Caco-2 (cell line): ENCODE measurements around the gene TRIO. TPM values are rescaled to one million over a fixed set of nuclear protein-coding genes. Genes with fewer than 3 reads are reported as not detected.

Experiments
- BruUV-seq: library from RNA; stranded (reverse); fragments of 400-500 nt; replicated peaks from 2 replicates; lab custom pipeline; 2021; lab: Mats Ljungman, UMichigan
- CTCF ChIA-PET: fragments of 300-600 bp; sonication (Branson Sonifier 250); formaldehyde crosslinking; loops from one replicate; lab custom pipeline; 2022; ENCODE audit warnings: antibody characterized with exemption; lab: Charles Lee
- POLR2A ChIA-PET: fragments of 300-600 bp; sonication (Branson Sonifier 250); formaldehyde crosslinking; loops from one replicate; lab custom pipeline; 2022; ENCODE audit warnings: antibody characterized with exemption; lab: Charles Lee
- DNase-seq, 2 experiments: peaks; one replicate each; pipeline versions ENCODE4 v3.0.0 to v3.0.0-alpha.2; 2020 to 2022
- H3K27me3 ChIP-seq: replicated peaks from 2 replicates; pipeline ENCODE4 v1.6.0; 2011; ENCODE audit warnings: low read length; ENCODE audit not compliant: control insufficient read depth, insufficient read depth
- H3K36me3 ChIP-seq: 2 replicates; pipeline ENCODE4 v1.5.1; 2011; ENCODE audit warnings: low read length; ENCODE audit not compliant: control insufficient read depth, insufficient read depth
- H3K4me1 ChIP-seq: fragments of 250-450 bp; sonication (Bioruptor Pico); 2 replicates; pipeline ENCODE4 v1.5.1; 2020; ENCODE audit warnings: mild to moderate bottlenecking
- H3K4me3 ChIP-seq: 2 replicates; pipeline ENCODE4 v1.5.1; 2011; ENCODE audit warnings: low read depth, mild to moderate bottlenecking, control low read depth, low read length
- H3K9me3 ChIP-seq: fragments of 250-450 bp; sonication (Bioruptor Pico); 2 replicates; pipeline ENCODE4 v1.5.1; 2020; ENCODE audit warnings: mild to moderate bottlenecking, moderate library complexity
- H3K27ac Mint-ChIP-seq: one replicate; pipeline ENCODE4 v1.8.0; 2022; ENCODE audit warnings: mixed read lengths; ENCODE audit not compliant: unreplicated experiment
- H3K27me3 Mint-ChIP-seq: one replicate; pipeline ENCODE4 v1.8.0; 2022; ENCODE audit warnings: mixed read lengths; ENCODE audit not compliant: insufficient read depth, unreplicated experiment
- H3K36me3 Mint-ChIP-seq: one replicate; pipeline ENCODE4 v1.8.0; 2022; ENCODE audit warnings: mild to moderate bottlenecking, mixed read lengths; ENCODE audit not compliant: insufficient read depth, unreplicated experiment
- H3K4me1 Mint-ChIP-seq: one replicate; pipeline ENCODE4 v1.8.0; 2022; ENCODE audit warnings: low read depth, mixed read lengths; ENCODE audit not compliant: unreplicated experiment
- H3K4me3 Mint-ChIP-seq: one replicate; pipeline ENCODE4 v1.8.0; 2022; ENCODE audit warnings: mild to moderate bottlenecking, moderate library complexity, mixed read lengths; ENCODE audit not compliant: unreplicated experiment
- H3K9me3 Mint-ChIP-seq: one replicate; pipeline ENCODE4 v1.8.0; 2022; ENCODE audit warnings: mixed read lengths; ENCODE audit not compliant: unreplicated experiment
- intact Hi-C: fragments of 100-400 bp; cut with micrococcal nuclease; formaldehyde crosslinking; loops from one replicate; pipeline ENCODE4 v1.10.0; 2022; ENCODE audit not compliant: unreplicated experiment
- total RNA-seq: library from RNA; stranded (reverse); gene quantifications from 2 replicates; pipeline ENCODE4 v1.2.3, GENCODE V29; 2022
- TF ChIP-seq, protein P1 (sequence below), 2 experiments: fragments of 200-600 bp in 1 of 2; IDR thresholded peaks; 1 replicate in 1 of 2; 2 replicates in 1 of 2; pipeline versions ENCODE4 v1.5.1 to v1.8.0; 2011 to 2022; ENCODE audit warnings: antibody characterized with exemption in 1 of 2, control low read depth in 1 of 2, inconsistent platforms in 1 of 2, low read depth in 1 of 2, low read length in 1 of 2, mild to moderate bottlenecking in 1 of 2, moderate library complexity in 1 of 2; ENCODE audit not compliant: insufficient read depth in 1 of 2, severe bottlenecking in 1 of 2, unreplicated experiment in 1 of 2

The TRIO gene
- total RNA-seq, 1 experiment from 2014 or later = 92.0 TPM

GRCh38 chr5:14486996-14487896 is 344.1 kb downstream of the TRIO start:
- POLR2A ChIA-PET = no interaction called here
- no peak overlapping the region for H3K4me3 Mint-ChIP-seq

DNA sequence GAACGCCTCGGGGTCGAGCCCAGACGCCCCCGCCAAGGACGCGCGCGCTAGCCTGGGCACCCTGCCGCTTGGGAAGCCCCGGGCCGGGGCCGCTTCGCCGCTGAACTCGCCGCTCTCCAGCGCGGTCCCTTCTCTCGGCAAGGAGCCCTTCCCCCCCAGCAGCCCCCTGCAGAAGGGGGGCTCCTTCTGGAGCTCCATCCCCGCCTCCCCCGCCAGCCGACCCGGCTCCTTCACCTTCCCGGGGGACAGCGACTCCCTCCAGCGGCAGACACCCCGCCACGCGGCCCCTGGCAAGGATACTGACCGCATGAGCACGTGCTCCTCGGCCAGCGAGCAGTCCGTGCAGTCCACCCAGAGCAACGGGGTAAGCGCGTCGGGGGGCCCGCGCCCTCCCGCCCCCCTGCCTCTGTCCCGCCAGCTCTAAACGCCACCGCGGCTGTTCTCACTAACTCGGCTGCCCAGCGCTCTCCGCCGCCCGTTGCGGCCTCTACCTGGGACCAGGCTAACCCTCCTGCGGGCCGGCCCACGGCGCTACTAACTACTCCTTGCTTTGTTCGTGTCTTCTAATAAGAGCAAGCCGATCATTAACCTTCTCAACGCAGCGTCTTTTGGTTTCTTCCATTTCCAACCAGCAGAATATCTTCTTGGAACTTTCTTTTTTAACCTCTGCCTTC is 344.9 kb downstream of the TRIO start:
- intact Hi-C loops = no loop called here
- DNase-seq = no peak
- TF ChIP-seq, protein P1, sequence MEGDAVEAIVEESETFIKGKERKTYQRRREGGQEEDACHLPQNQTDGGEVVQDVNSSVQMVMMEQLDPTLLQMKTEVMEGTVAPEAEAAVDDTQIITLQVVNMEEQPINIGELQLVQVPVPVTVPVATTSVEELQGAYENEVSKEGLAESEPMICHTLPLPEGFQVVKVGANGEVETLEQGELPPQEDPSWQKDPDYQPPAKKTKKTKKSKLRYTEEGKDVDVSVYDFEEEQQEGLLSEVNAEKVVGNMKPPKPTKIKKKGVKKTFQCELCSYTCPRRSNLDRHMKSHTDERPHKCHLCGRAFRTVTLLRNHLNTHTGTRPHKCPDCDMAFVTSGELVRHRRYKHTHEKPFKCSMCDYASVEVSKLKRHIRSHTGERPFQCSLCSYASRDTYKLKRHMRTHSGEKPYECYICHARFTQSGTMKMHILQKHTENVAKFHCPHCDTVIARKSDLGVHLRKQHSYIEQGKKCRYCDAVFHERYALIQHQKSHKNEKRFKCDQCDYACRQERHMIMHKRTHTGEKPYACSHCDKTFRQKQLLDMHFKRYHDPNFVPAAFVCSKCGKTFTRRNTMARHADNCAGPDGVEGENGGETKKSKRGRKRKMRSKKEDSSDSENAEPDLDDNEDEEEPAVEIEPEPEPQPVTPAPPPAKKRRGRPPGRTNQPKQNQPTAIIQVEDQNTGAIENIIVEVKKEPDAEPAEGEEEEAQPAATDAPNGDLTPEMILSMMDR (IDR thresholded peaks at IDR 0.05; ENCODE audit: insufficient read depth in 1 of 2, low read depth in 1 of 2, low read length in 1 of 2, severe bottlenecking in 1 of 2, unreplicated experiment in 1 of 2) = no peak
- Mint-ChIP-seq H3K9me3 (no peaks in the 10 kb centered on the region), H3K4me1 (no peaks in the 10 kb centered on the region), H3K27ac (no peak overlapping the region), H3K27me3 (no peaks in the 10 kb centered on the region), H3K4me3 (no peak overlapping the region), H3K36me3 (peaks cover 52% of the 10 kb centered on the region)
- ChIA-PET CTCF (no interaction called here), POLR2A (no interaction called here)
- Histone ChIP-seq H3K36me3 (peaks cover 2% of the 10 kb centered on the region; the same call in 1 of the 2 replicates), H3K9me3 (no peaks in the 10 kb centered on the region), H3K4me1 (no peaks in the 10 kb centered on the region), H3K27me3 (no peaks in the 10 kb centered on the region), H3K4me3 (no peak overlapping the region)
- BruUV-seq = no TSS peak

More at GRCh38 chr5:14486996-14487896, 344.1 kb downstream of the TRIO start:
- H3K27me3 Mint-ChIP-seq = no peaks in the 10 kb centered on the region
- H3K4me3 ChIP-seq = no peak overlapping the region
- no peaks in the 10 kb centered on the region for H3K4me1 Mint-ChIP-seq
- no peak overlapping the region for H3K27ac Mint-ChIP-seq
- no peaks in the 10 kb centered on the region for H3K9me3 ChIP-seq
- no peaks in the 10 kb centered on the region for H3K9me3 Mint-ChIP-seq
- no peaks in the 10 kb centered on the region for H3K27me3 ChIP-seq
- peaks cover 2% of the 10 kb centered on the region for H3K36me3 ChIP-seq
- TF ChIP-seq, protein P1 (IDR thresholded peaks at IDR 0.05; ENCODE audit: insufficient read depth in 1 of 2, low read depth in 1 of 2, low read length in 1 of 2, severe bottlenecking in 1 of 2, unreplicated experiment in 1 of 2) = no peak
- no TSS peak for BruUV-seq
- CTCF ChIA-PET = no interaction called here
- intact Hi-C loops = no loop called here
- peaks cover 55% of the 10 kb centered on the region for H3K36me3 Mint-ChIP-seq
- no peaks in the 10 kb centered on the region for H3K4me1 ChIP-seq
- DNase-seq = no peak

GRCh38 chr5:14488709-14489108 is 345.6 kb downstream of the TRIO start:
- BruUV-seq = no TSS peak
- Mint-ChIP-seq H3K9me3 (no peaks in the 10 kb centered on the region), H3K4me3 (no peak overlapping the region), H3K4me1 (no peaks in the 10 kb centered on the region), H3K27me3 (no peaks in the 10 kb centered on the region), H3K27ac (no peak overlapping the region), H3K36me3 (peaks cover 52% of the 10 kb centered on the region)
- no peaks in the 10 kb centered on the region for H3K4me1 ChIP-seq
- no peaks in the 10 kb centered on the region for H3K27me3 ChIP-seq
- ChIA-PET POLR2A (no interaction called here), CTCF (no interaction called here)
- H3K4me3 ChIP-seq = no peak overlapping the region
- peaks cover 3% of the 10 kb centered on the region; the same call in 1 of the 2 replicates for H3K36me3 ChIP-seq
- DNase-seq = no peak
- H3K9me3 ChIP-seq = no peaks in the 10 kb centered on the region
- intact Hi-C loops = no loop called here
- TF ChIP-seq, protein P1 (IDR thresholded peaks at IDR 0.05; ENCODE audit: insufficient read depth in 1 of 2, low read depth in 1 of 2, low read length in 1 of 2, severe bottlenecking in 1 of 2, unreplicated experiment in 1 of 2) = no peak
